HEK293 (cell line): ENCODE data around the gene BORA.

Experiments
- EGR2 ChIP-seq: fragments of 450-650 bp; formaldehyde crosslinking; IDR thresholded peaks from 2 replicates; pipeline ENCODE4 v1.5.1; 2016; ENCODE audit warnings: low read depth, missing biosample characterization, missing genetic modification characterization
- GLI4 ChIP-seq: fragments of 450-650 bp; formaldehyde crosslinking; IDR thresholded peaks from 2 replicates; pipeline ENCODE4 v1.5.1; 2016; ENCODE audit warnings: missing biosample characterization, missing genetic modification characterization
- GLIS2 ChIP-seq: fragments of 450-650 bp; formaldehyde crosslinking; IDR thresholded peaks from 2 replicates; pipeline ENCODE4 v1.5.1; 2016; ENCODE audit warnings: missing biosample characterization, missing genetic modification characterization
- INSM2 ChIP-seq: fragments of 450-650 bp; formaldehyde crosslinking; IDR thresholded peaks from 2 replicates; pipeline ENCODE4 v1.5.1; 2016; ENCODE audit warnings: missing biosample characterization, missing genetic modification characterization
- KLF17 ChIP-seq: fragments of 450-650 bp; formaldehyde crosslinking; IDR thresholded peaks from 2 replicates; pipeline ENCODE4 v1.5.1; 2016; ENCODE audit warnings: missing biosample characterization, missing genetic modification characterization
- KLF8 ChIP-seq: fragments of 450-650 bp; formaldehyde crosslinking; IDR thresholded peaks from 2 replicates; pipeline ENCODE4 v1.5.1; 2016; ENCODE audit warnings: missing biosample characterization, missing genetic modification characterization
- KLF9 ChIP-seq: fragments of 450-650 bp; formaldehyde crosslinking; IDR thresholded peaks from 2 replicates; pipeline ENCODE4 v1.5.1; 2016; ENCODE audit warnings: missing biosample characterization, missing genetic modification characterization, low read depth
- RBAK ChIP-seq: fragments of 450-650 bp; formaldehyde crosslinking; IDR thresholded peaks from 2 replicates; pipeline ENCODE4 v1.5.1; 2016; ENCODE audit warnings: missing biosample characterization, missing genetic modification characterization
- SP3 ChIP-seq: fragments of 450-650 bp; formaldehyde crosslinking; IDR thresholded peaks from 2 replicates; pipeline ENCODE4 v1.5.1; 2016; ENCODE audit warnings: missing biosample characterization, missing genetic modification characterization
- TRIM28 ChIP-seq: IDR thresholded peaks from 2 replicates; pipeline ENCODE4 v1.6.1; 2011; ENCODE audit warnings: low read length, control low read depth, borderline replicate concordance
- YY1 ChIP-seq: fragments of 450-650 bp; formaldehyde crosslinking; IDR thresholded peaks from 2 replicates; pipeline ENCODE4 v1.5.1; 2018; ENCODE audit warnings: missing biosample characterization, missing genetic modification characterization
- ZBTB11 ChIP-seq: fragments of 450-650 bp; formaldehyde crosslinking; conservative IDR thresholded peaks from 2 replicates; pipeline ENCODE4 v1.5.1; 2016; ENCODE audit warnings: low read depth, missing biosample characterization, missing genetic modification characterization
- ZBTB26 ChIP-seq: fragments of 450-650 bp; formaldehyde crosslinking; optimal IDR thresholded peaks from 2 replicates; pipeline ENCODE3; 2016; ENCODE audit warnings: missing biosample characterization, mild to moderate bottlenecking, missing genetic modification characterization
- ZFHX2 ChIP-seq: fragments of 450-650 bp; formaldehyde crosslinking; conservative IDR thresholded peaks from 2 replicates; pipeline ENCODE4 v1.5.1; 2016; ENCODE audit warnings: missing biosample characterization, missing genetic modification characterization
- ZIC2 ChIP-seq: fragments of 450-650 bp; formaldehyde crosslinking; IDR thresholded peaks from 2 replicates; pipeline ENCODE4 v1.5.1; 2016; ENCODE audit warnings: missing biosample characterization, missing genetic modification characterization
- ZNF121 ChIP-seq: fragments of 450-650 bp; formaldehyde crosslinking; IDR thresholded peaks from 2 replicates; pipeline ENCODE4 v1.5.1; 2016; ENCODE audit warnings: missing biosample characterization, missing genetic modification characterization
- ZNF148 ChIP-seq: fragments of 450-650 bp; formaldehyde crosslinking; IDR thresholded peaks from 2 replicates; pipeline ENCODE4 v1.5.0; 2017; ENCODE audit warnings: missing biosample characterization, missing genetic modification characterization, borderline replicate concordance
- ZNF19 ChIP-seq: fragments of 450-650 bp; formaldehyde crosslinking; IDR thresholded peaks from 2 replicates; pipeline ENCODE4; 2016; ENCODE audit warnings: missing biosample characterization, missing genetic modification characterization, low read depth
- ZNF354C ChIP-seq: fragments of 450-650 bp; formaldehyde crosslinking; IDR thresholded peaks from 2 replicates; pipeline ENCODE4 v1.5.1; 2016; ENCODE audit warnings: missing biosample characterization, missing genetic modification characterization, low read depth, borderline replicate concordance
- ZNF37A ChIP-seq: fragments of 450-650 bp; IDR thresholded peaks from 2 replicates; pipeline ENCODE4 v1.5.1; 2018; ENCODE audit warnings: missing biosample characterization, missing genetic modification characterization
- ZNF423 ChIP-seq: fragments of 450-650 bp; formaldehyde crosslinking; IDR thresholded peaks from 2 replicates; pipeline ENCODE4 v1.5.1; 2016; ENCODE audit warnings: missing biosample characterization, missing genetic modification characterization
- ZNF48 ChIP-seq: fragments of 450-650 bp; formaldehyde crosslinking; IDR thresholded peaks from 2 replicates; pipeline ENCODE4 v1.5.1; 2016; ENCODE audit warnings: missing biosample characterization, missing genetic modification characterization
- ZNF510 ChIP-seq: fragments of 450-650 bp; formaldehyde crosslinking; IDR thresholded peaks from 2 replicates; pipeline ENCODE4 v1.5.1; 2018; ENCODE audit warnings: mild to moderate bottlenecking, missing genetic modification characterization, missing biosample characterization; ENCODE audit not compliant: insufficient replicate concordance
- ZNF571 ChIP-seq: fragments of 450-650 bp; formaldehyde crosslinking; IDR thresholded peaks from 2 replicates; pipeline ENCODE4 v1.5.0; 2017; ENCODE audit warnings: missing biosample characterization, missing genetic modification characterization
- ZNF629 ChIP-seq: fragments of 450-650 bp; formaldehyde crosslinking; IDR thresholded peaks from 2 replicates; pipeline ENCODE4 v1.5.1; 2017; ENCODE audit warnings: missing biosample characterization, missing genetic modification characterization
- ZNF645 ChIP-seq: fragments of 450-650 bp; formaldehyde crosslinking; IDR thresholded peaks from 2 replicates; pipeline ENCODE4; 2016; ENCODE audit warnings: missing biosample characterization, missing genetic modification characterization
- ZNF830 ChIP-seq: fragments of 450-650 bp; IDR thresholded peaks from 2 replicates; pipeline ENCODE4 v1.5.0; 2018; ENCODE audit warnings: missing biosample characterization, missing genetic modification characterization, low read depth, mild to moderate bottlenecking, moderate library complexity
- ZNF843 ChIP-seq: fragments of 450-650 bp; formaldehyde crosslinking; IDR thresholded peaks from 2 replicates; pipeline ENCODE4 v1.5.1; 2016; ENCODE audit warnings: missing biosample characterization, missing genetic modification characterization

The BORA gene

GRCh38 chr13:72727417-72728289 is at the start of gene BORA, which contains the start of gene MZT1 (continued):
- TF ChIP-seq ZBTB26 (tag by site-specific recombination) (peak; percentile 75), ZNF121 (tag by site-specific recombination) (peak; percentile 19; the same call in 1 of the 2 replicates), ZNF354C (tag by site-specific recombination) (no peak), ZNF645 (tag by site-specific recombination) (no peak), ZNF629 (tag by site-specific recombination) (peak; percentile 26; the same call in 1 of the 2 replicates), RBAK (no peak), ZNF48 (tag by site-specific recombination) (no peak), ZNF19 (tag by site-specific recombination) (no peak), ZIC2 (tag by site-specific recombination) (no peak), ZNF843 (tag by site-specific recombination) (no peak), ZNF37A (tag by site-specific recombination) (no peak), ZNF423 (tag by site-specific recombination) (no peak), GLI4 (tag by site-specific recombination) (no peak), ZFHX2 (tag by site-specific recombination) (peak; percentile 64), KLF9 (tag by site-specific recombination) (peak; percentile 69; the same call in 1 of the 2 replicates), TRIM28 (peak; percentile 84), EGR2 (tag by site-specific recombination) (peak; percentile 42; the same call in 1 of the 2 replicates), ZNF148 (tag by site-specific recombination) (no peak), KLF17 (tag by site-specific recombination) (0 out of 2 replicates have a peak, but pooled peaks have one; percentile 10), ZBTB11 (tag by site-specific recombination) (no peak), KLF8 (tag by site-specific recombination) (0 out of 2 replicates have a peak, but pooled peaks have one; percentile 8), ZNF830 (no peak), ZNF510 (tag by site-specific recombination) (no peak), INSM2 (no peak), ZNF571 (no peak), SP3 (tag by site-specific recombination) (peak; percentile 57), YY1 (tag by site-specific recombination) (0 out of 2 replicates have a peak, but pooled peaks have one; percentile 41), GLIS2 (tag by site-specific recombination) (peak; percentile 43)
